ENCODE data around the gene ERCC5.
A peak's percentile ranks its signal among the peaks of the same experiment; 100 is the strongest.

Gene ERCC5

GRCh38 chr13:102845630-102846260, at the start of gene ERCC5:
Gene ERCC5, plus strand, starts transcription at chr13:102846032. Its CDS starts 235 bp downstream, at chr13:102846267.
- DNase-seq, result peak; percentile 89 to 93 (median 92)

GRCh38 chr13:102798581-102799425, 47.0 kb upstream of the ERCC5 start, which contains the start of the genes BIVM and POGLUT2:
Gene BIVM, plus strand, starts transcription at chr13:102799119. Its CDS starts 8,149 bp downstream, at chr13:102807268.
Gene POGLUT2, minus strand, starts transcription at chr13:102798976. Its CDS starts 306 bp downstream, at chr13:102798670.
- peak; percentile 7 to 44 (median 30) for DNase-seq

- DNase-seq, result no peak
Measured at GRCh38 chr13:102799426-102800144, 46.2 kb upstream of the ERCC5 start.

GRCh38 chr13:102800145-102801041, 45.4 kb upstream of the ERCC5 start:
- peak; percentile 67 to 71 (median 68) for DNase-seq

GRCh38 chr13:102805680-102806079, 40.2 kb upstream of the ERCC5 start:
- DNase-seq, result no peak

GRCh38 chr13:102807699-102808098, 38.1 kb upstream of the ERCC5 start:
- no peak for DNase-seq

GRCh38 chr13:102812611-102813287, 33.1 kb upstream of the ERCC5 start:
- DNase-seq, result no peak

- no peak for DNase-seq
Measured at GRCh38 chr13:102814025-102814607, 31.7 kb upstream of the ERCC5 start.

- no peak for DNase-seq
Measured at GRCh38 chr13:102814793-102815192, 31.0 kb upstream of the ERCC5 start.

- no peak for DNase-seq
Measured at GRCh38 chr13:102815788-102816187, 30.0 kb upstream of the ERCC5 start.

GRCh38 chr13:102816708-102817107, 29.1 kb upstream of the ERCC5 start:
- no peak for DNase-seq

GRCh38 chr13:102817241-102817640, 28.6 kb upstream of the ERCC5 start:
- no peak for DNase-seq

GRCh38 chr13:102817907-102818306, 27.9 kb upstream of the ERCC5 start:
- no peak for DNase-seq

GRCh38 chr13:102825400-102825799, 20.4 kb upstream of the ERCC5 start:
- DNase-seq, result no peak

- DNase-seq, result no peak
Measured at GRCh38 chr13:102825921-102826706, 19.7 kb upstream of the ERCC5 start.

- no peak for DNase-seq
Measured at GRCh38 chr13:102830646-102831045, 15.2 kb upstream of the ERCC5 start.

GRCh38 chr13:102836471-102836870, 9.4 kb upstream of the ERCC5 start:
- DNase-seq, result no peak

GRCh38 chr13:102838273-102838672, 7.6 kb upstream of the ERCC5 start:
- DNase-seq, result no peak

GRCh38 chr13:102838982-102839381, 6.8 kb upstream of the ERCC5 start:
- no peak for DNase-seq

GRCh38 chr13:102839462-102839861, 6.4 kb upstream of the ERCC5 start:
- no peak for DNase-seq

- no peak for DNase-seq
Measured at GRCh38 chr13:102845289-102845629, 573 bp upstream of the ERCC5 start.
